OCI-LY1 (cell line): ENCODE results near the gene SAP30L.

Source experiments
- H2AFZ ChIP-seq: fragments of 200-600 bp; sonication (generic), shearing (Covaris generic); 2 replicates; pipeline ENCODE4 v1.6.0; 2014; ENCODE audit warnings: antibody characterized with exemption, mild to moderate bottlenecking, low read length
- H3F3A ChIP-seq: fragments of 200-600 bp; sonication (generic), shearing (Covaris generic); 2 replicates; pipeline ENCODE4 v1.6.0; 2014; ENCODE audit warnings: mild to moderate bottlenecking, antibody characterized with exemption, low read length, moderate library complexity; ENCODE audit not compliant: insufficient read depth
- H3K27ac ChIP-seq: fragments of 200-600 bp; sonication (generic); 2 replicates; pipeline ENCODE4 v1.5.1; 2014; ENCODE audit warnings: low read length, mixed run types, mild to moderate bottlenecking, low read depth; ENCODE audit not compliant: poor library complexity, severe bottlenecking
- H3K27me3 ChIP-seq: fragments of 200-600 bp; sonication (generic); 2 replicates; pipeline ENCODE4 v1.6.0; 2014; ENCODE audit warnings: antibody characterized with exemption, mild to moderate bottlenecking, low read length, moderate library complexity; ENCODE audit not compliant: insufficient read depth
- H3K36me3 ChIP-seq: fragments of 200-600 bp; sonication (generic); 2 replicates; pipeline ENCODE4 v1.6.1; 2014; ENCODE audit warnings: mild to moderate bottlenecking, antibody characterized with exemption, low read length, moderate library complexity, mixed read lengths; ENCODE audit not compliant: insufficient read depth
- H3K4me1 ChIP-seq: fragments of 200-600 bp; sonication (generic); 2 replicates; pipeline ENCODE4 v1.5.1; 2014; ENCODE audit warnings: mild to moderate bottlenecking, low read length, moderate library complexity; ENCODE audit not compliant: insufficient read depth, severe bottlenecking
- H3K4me2 ChIP-seq: fragments of 200-600 bp; sonication (generic), shearing (Covaris generic); 2 replicates; pipeline ENCODE4 v1.6.1; 2014; ENCODE audit warnings: low read length
- H3K4me3 ChIP-seq: fragments of 200-600 bp; sonication (generic); 2 replicates; pipeline ENCODE4 v1.5.1; 2014; ENCODE audit warnings: low read length, low read depth, mild to moderate bottlenecking, mixed read lengths; ENCODE audit not compliant: poor library complexity, severe bottlenecking
- H3K79me2 ChIP-seq: fragments of 200-600 bp; shearing (Covaris generic); 2 replicates; pipeline ENCODE4 v1.6.1; 2016; ENCODE audit warnings: mixed run types, low read length, mixed read lengths; ENCODE audit not compliant: insufficient read depth
- H3K9ac ChIP-seq: fragments of 200-600 bp; sonication (generic), shearing (Covaris generic); 2 replicates; pipeline ENCODE4 v1.6.1; 2014; ENCODE audit warnings: mild to moderate bottlenecking, low read length, mixed read lengths
- H3K9me2 ChIP-seq: fragments of 200-600 bp; sonication (generic), shearing (Covaris generic); 2 replicates; pipeline ENCODE4 v1.6.1; 2014; ENCODE audit warnings: low read depth, mild to moderate bottlenecking, low read length, mixed read lengths
- H3K9me3 ChIP-seq: fragments of 200-600 bp; shearing (Covaris generic); 2 replicates; pipeline ENCODE4 v1.6.1; 2014; ENCODE audit warnings: low read length, mixed read lengths
- H4K20me1 ChIP-seq: fragments of 200-600 bp; sonication (generic), shearing (Covaris generic); 2 replicates; pipeline ENCODE4 v1.6.0; 2016; ENCODE audit warnings: mild to moderate bottlenecking, low read length; ENCODE audit not compliant: insufficient read depth
- EZH2 ChIP-seq: fragments of 200-600 bp; sonication (generic), shearing (Covaris generic); IDR thresholded peaks from 2 replicates; pipeline ENCODE4 v1.8.0; 2017; ENCODE audit warnings: borderline replicate concordance, mixed run types, mild to moderate bottlenecking, antibody characterized with exemption, low read length, moderate library complexity, mixed read lengths
- TF ChIP-seq, protein P1 (sequence below): fragments of 200-600 bp; sonication (generic), shearing (Covaris generic); IDR thresholded peaks from 2 replicates; pipeline ENCODE4 v1.5.1; 2017; ENCODE audit warnings: mild to moderate bottlenecking, antibody characterized with exemption, low read length, moderate library complexity, mixed read lengths

The SAP30L gene

GRCh38 chr5:154486427-154486866 lies 40.6 kb downstream of the SAP30L start:
- H3K4me3 ChIP-seq: no peak overlapping the region

DNA sequence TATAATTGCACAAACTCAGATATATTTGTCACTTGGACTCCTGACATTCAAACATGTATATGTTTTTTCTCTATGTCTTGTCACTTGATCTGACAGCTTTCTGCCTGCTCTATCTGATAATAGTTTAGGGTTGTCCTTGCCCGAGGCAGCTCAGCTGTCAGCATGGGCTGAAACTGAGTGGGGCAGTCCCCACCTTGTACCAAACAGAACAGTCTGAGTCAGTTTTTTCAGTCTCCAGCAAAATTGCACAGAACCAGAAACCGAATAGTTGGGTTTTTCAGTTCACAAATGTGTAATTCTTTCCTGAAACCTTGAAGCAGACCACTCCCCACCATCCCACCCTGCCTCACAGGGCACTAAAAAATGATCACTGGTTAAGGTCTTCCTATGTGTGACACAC lies 41.7 kb downstream of the SAP30L start:
- Histone ChIP-seq H3K4me3 (no peak overlapping the region), H3K27ac (no peak overlapping the region), H2AFZ (no peak overlapping the region), H4K20me1 (no peaks in the 10 kb centered on the region), H3K79me2 (no peaks in the 10 kb centered on the region), H3K9ac (no peak overlapping the region), H3K9me3 (no peaks in the 10 kb centered on the region), H3F3A (no peaks in the 10 kb centered on the region), H3K4me2 (no peak overlapping the region), H3K36me3 (no peaks in the 10 kb centered on the region), H3K4me1 (no peaks in the 10 kb centered on the region), H3K27me3 (0 out of 2 replicates have a peak, but pooled peaks cover 2% of the 10 kb centered on the region), H3K9me2 (no peaks in the 10 kb centered on the region)
- no peak for TF ChIP-seq EZH2
- TF ChIP-seq, protein P1, sequence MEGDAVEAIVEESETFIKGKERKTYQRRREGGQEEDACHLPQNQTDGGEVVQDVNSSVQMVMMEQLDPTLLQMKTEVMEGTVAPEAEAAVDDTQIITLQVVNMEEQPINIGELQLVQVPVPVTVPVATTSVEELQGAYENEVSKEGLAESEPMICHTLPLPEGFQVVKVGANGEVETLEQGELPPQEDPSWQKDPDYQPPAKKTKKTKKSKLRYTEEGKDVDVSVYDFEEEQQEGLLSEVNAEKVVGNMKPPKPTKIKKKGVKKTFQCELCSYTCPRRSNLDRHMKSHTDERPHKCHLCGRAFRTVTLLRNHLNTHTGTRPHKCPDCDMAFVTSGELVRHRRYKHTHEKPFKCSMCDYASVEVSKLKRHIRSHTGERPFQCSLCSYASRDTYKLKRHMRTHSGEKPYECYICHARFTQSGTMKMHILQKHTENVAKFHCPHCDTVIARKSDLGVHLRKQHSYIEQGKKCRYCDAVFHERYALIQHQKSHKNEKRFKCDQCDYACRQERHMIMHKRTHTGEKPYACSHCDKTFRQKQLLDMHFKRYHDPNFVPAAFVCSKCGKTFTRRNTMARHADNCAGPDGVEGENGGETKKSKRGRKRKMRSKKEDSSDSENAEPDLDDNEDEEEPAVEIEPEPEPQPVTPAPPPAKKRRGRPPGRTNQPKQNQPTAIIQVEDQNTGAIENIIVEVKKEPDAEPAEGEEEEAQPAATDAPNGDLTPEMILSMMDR: no peak

More at GRCh38 chr5:154486427-154486866, 40.6 kb downstream of the SAP30L start:
- Histone ChIP-seq H3K9me3 (no peaks in the 10 kb centered on the region), H3F3A (no peaks in the 10 kb centered on the region), H3K79me2 (no peaks in the 10 kb centered on the region), H3K9me2 (no peaks in the 10 kb centered on the region), H4K20me1 (no peaks in the 10 kb centered on the region), H2AFZ (no peak overlapping the region), H3K27ac (no peak overlapping the region), H3K4me1 (no peaks in the 10 kb centered on the region), H3K36me3 (no peaks in the 10 kb centered on the region), H3K9ac (no peak overlapping the region), H3K27me3 (0 out of 2 replicates have a peak, but pooled peaks cover 2% of the 10 kb centered on the region), H3K4me2 (no peak overlapping the region)
- no peak for TF ChIP-seq EZH2

DNA sequence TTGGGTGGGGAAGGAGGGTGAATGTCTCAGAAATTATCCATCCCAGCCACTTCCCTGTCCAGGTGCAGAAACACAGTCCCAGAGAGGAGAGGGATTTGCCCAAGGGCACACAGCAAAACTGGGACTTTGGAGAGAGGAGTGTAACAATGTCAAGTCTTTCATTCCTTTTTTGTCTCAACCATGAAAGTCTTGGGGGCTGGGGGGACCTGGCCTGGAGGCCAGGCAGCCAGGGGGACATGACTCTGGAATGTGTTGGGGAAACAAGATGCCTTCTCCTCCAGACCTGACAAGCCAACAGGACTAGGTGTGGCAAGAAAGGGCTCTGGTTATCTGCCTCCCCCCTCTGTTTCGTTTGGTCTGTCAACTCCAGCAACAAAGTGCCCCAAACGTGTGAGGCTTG lies 46.1 kb downstream of the SAP30L start:
- H2AFZ ChIP-seq: no peak overlapping the region
- no peaks in the 10 kb centered on the region for H3K9me3 ChIP-seq
- no peaks in the 10 kb centered on the region for H4K20me1 ChIP-seq
- H3K4me3 ChIP-seq: no peak overlapping the region
- TF ChIP-seq EZH2: no peak
- TF ChIP-seq, protein P1: no peak
- no peaks in the 10 kb centered on the region for H3K36me3 ChIP-seq
- H3K4me1 ChIP-seq: no peaks in the 10 kb centered on the region
- peaks cover 2% of the 10 kb centered on the region; the same call in 1 of the 2 replicates for H3K27me3 ChIP-seq
- no peak overlapping the region for H3K9ac ChIP-seq
- no peaks in the 10 kb centered on the region for H3K9me2 ChIP-seq
- no peaks in the 10 kb centered on the region for H3K79me2 ChIP-seq
- no peak overlapping the region for H3K27ac ChIP-seq
- no peak overlapping the region for H3K4me2 ChIP-seq
- no peaks in the 10 kb centered on the region for H3F3A ChIP-seq

DNA sequence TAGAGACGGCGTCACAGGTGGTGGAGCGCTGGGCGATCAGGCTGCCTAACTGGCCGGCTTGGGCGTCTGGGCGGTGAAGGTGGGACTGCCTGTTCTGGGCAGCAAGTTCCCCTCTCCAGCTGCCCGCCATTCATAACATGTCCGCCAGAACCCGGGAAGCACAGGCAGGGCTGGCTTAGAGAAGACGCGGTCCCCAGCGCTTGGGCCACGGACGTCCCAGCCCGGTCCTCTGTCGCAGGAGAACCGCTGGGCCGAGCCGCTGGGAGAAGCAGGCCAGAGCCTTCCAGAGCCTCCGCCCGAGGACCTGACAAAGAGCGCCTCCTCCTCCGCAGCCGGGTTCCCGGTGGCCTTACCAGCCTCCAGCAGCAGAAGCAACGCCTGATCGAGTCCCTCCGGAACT lies 47.5 kb downstream of the SAP30L start:
- TF ChIP-seq EZH2: no peak
- TF ChIP-seq, protein P1: no peak

More for the DNA sequence above, 47.5 kb downstream of the SAP30L start:
- no peak overlapping the region for H3K9ac ChIP-seq
- H4K20me1 ChIP-seq: no peaks in the 10 kb centered on the region
- no peaks in the 10 kb centered on the region for H3K36me3 ChIP-seq
- no peaks in the 10 kb centered on the region for H3K9me3 ChIP-seq
- H3K27me3 ChIP-seq: peaks cover 2% of the 10 kb centered on the region; the same call in 1 of the 2 replicates
- no peaks in the 10 kb centered on the region for H3F3A ChIP-seq
- H3K4me3 ChIP-seq: no peak overlapping the region
- no peak overlapping the region for H3K4me2 ChIP-seq
- H3K4me1 ChIP-seq: no peaks in the 10 kb centered on the region
- H3K79me2 ChIP-seq: no peaks in the 10 kb centered on the region
- H3K9me2 ChIP-seq: no peaks in the 10 kb centered on the region
- no peak overlapping the region for H3K27ac ChIP-seq
- no peak overlapping the region for H2AFZ ChIP-seq
